A549 (cell line): Measurements from ENCODE around the gene RILPL1. TPM values are rescaled to one million over a fixed set of nuclear protein-coding genes. Genes with fewer than 3 reads are reported as not detected.

Experiments
- ATAC-seq, 2 experiments: fragments of 200-7000 bp in 1 of 2; fragments of >200 bp in 1 of 2; cut with Nextera tagmentation in 1 of 2; cut with Tn5 transposase in 1 of 2; 3 replicates each; pipeline versions ENCODE4 v1.8.0 to v1.9.1; 2018 to 2020; ENCODE audit warnings: mild to moderate bottlenecking in 1 of 2, moderate library complexity in 1 of 2
- CTCF ChIA-PET: fragments of 300-600 bp; sonication (Branson Sonifier 250); formaldehyde crosslinking; extraction: SDS; loops from one replicate; lab custom pipeline; 2021; ENCODE audit warnings: antibody characterized with exemption, inconsistent platforms; lab: Yijun Ruan, JAX
- POLR2A ChIA-PET: fragments of 350-600 bp; formaldehyde crosslinking; extraction: SDS; loops from one replicate; lab custom pipeline; 2021; ENCODE audit warnings: antibody characterized with exemption, inconsistent platforms; lab: Yijun Ruan, JAX
- DNase-seq, 2 experiments: peaks; one replicate each; pipeline versions ENCODE4 v3.0.0 to v3.0.0-alpha.2; 2011 to 2016; ENCODE audit warnings: low read depth in 1 of 2, low spot score in 1 of 2
- FAIRE-seq: peaks from 2 replicates; lab custom pipeline; 2011; peaks lifted over from hg19 to GRCh38; lab: Jason Lieb, UNC
- H3K27ac ChIP-seq, 2 experiments: fragments of >200 bp; sonication (Bioruptor Twin); formaldehyde crosslinking; 3 replicates each; pipeline ENCODE4 v1.5.1; 2016 to 2017
- H3K4me1 ChIP-seq: fragments of >200 bp; sonication (Bioruptor Twin); formaldehyde crosslinking; 3 replicates; pipeline ENCODE4 v1.6.1; 2016
- H3K4me2 ChIP-seq: fragments of >200 bp; sonication (Bioruptor Twin); formaldehyde crosslinking; 3 replicates; pipeline ENCODE4 v1.6.1; 2016
- H3K4me3 ChIP-seq: fragments of >200 bp; sonication (Bioruptor Twin); formaldehyde crosslinking; 3 replicates; pipeline ENCODE4 v1.5.1; 2016
- H3K9me3 ChIP-seq: fragments of >200 bp; sonication (Bioruptor Twin); formaldehyde crosslinking; 3 replicates; pipeline ENCODE4 v1.6.1; 2016
- BCL3 ChIP-seq: fragments of >200 bp; sonication (Bioruptor Twin); formaldehyde crosslinking; IDR thresholded peaks from 3 replicates; pipeline ENCODE4 v1.6.1; 2016
- BHLHE40 ChIP-seq: IDR thresholded peaks from 2 replicates; pipeline ENCODE4 v1.6.1; 2012; ENCODE audit warnings: low read depth, low read length, inconsistent platforms
- CEBPB ChIP-seq, 2 experiments: fragments of >200 bp in 1 of 2; sonication (Bioruptor Twin) in 1 of 2; formaldehyde crosslinking in 1 of 2; IDR thresholded peaks; 2 replicates each; pipeline ENCODE4 v1.6.1; 2012 to 2016
- CHD4 ChIP-seq: fragments of 200-600 bp; sonication (generic); IDR thresholded peaks from 2 replicates; pipeline ENCODE4 v1.6.1; 2016; ENCODE audit warnings: antibody characterized with exemption, mild to moderate bottlenecking, borderline replicate concordance
- E2F6 ChIP-seq: IDR thresholded peaks from 2 replicates; pipeline ENCODE4 v1.6.1; 2012; ENCODE audit warnings: low read depth, borderline replicate concordance
- EP300 ChIP-seq, 2 experiments: fragments of >200 bp; sonication (Bioruptor Twin); formaldehyde crosslinking; IDR thresholded peaks; 2 replicates in 1 of 2; 3 replicates in 1 of 2; pipeline ENCODE4 v1.6.1; 2016 to 2017
- ESRRA ChIP-seq: fragments of 150-350 bp; IDR thresholded peaks from 2 replicates; pipeline ENCODE4 v1.6.1; 2014; ENCODE audit warnings: mild to moderate bottlenecking, low read length, borderline replicate concordance
- FOSB ChIP-seq: fragments of 250-450 bp; sonication (Bioruptor Pico); IDR thresholded peaks from 2 replicates; pipeline ENCODE4 v1.5.0; 2020; ENCODE audit warnings: mild to moderate bottlenecking, moderate library complexity
- FOSL2 ChIP-seq, 2 experiments: fragments of 450-650 bp in 1 of 2; fragments of >200 bp in 1 of 2; sonication (Bioruptor Twin) in 1 of 2; formaldehyde crosslinking; IDR thresholded peaks; 2 replicates each; pipeline versions ENCODE4 v1.5.0 to v1.6.1; 2016 to 2020; ENCODE audit warnings: mild to moderate bottlenecking in 1 of 2, moderate library complexity in 1 of 2
- FOXS1 ChIP-seq: fragments of 250-450 bp; sonication (Bioruptor Pico); IDR thresholded peaks from 2 replicates; pipeline ENCODE4 v1.5.0; 2020; ENCODE audit warnings: mild to moderate bottlenecking, moderate library complexity
- HDAC2 ChIP-seq: fragments of 200-600 bp; sonication (generic); IDR thresholded peaks from 2 replicates; pipeline ENCODE4 v1.6.1; 2016
- HEYL ChIP-seq: fragments of 250-450 bp; sonication (Bioruptor Pico); IDR thresholded peaks from 2 replicates; pipeline ENCODE4 v1.8.0; 2021; ENCODE audit warnings: mild to moderate bottlenecking, moderate library complexity
- JUN ChIP-seq, 2 experiments: fragments of >200 bp; sonication (Bioruptor Twin); formaldehyde crosslinking; IDR thresholded peaks; 2 replicates in 1 of 2; 3 replicates in 1 of 2; pipeline ENCODE4 v1.6.1; 2016 to 2017
- KDM1A ChIP-seq: fragments of 200-600 bp; sonication (generic); IDR thresholded peaks from 2 replicates; pipeline ENCODE4 v1.6.1; 2016; ENCODE audit warnings: low read depth, mild to moderate bottlenecking
- MAZ ChIP-seq: fragments of 150-350 bp; IDR thresholded peaks from 2 replicates; pipeline ENCODE4 v1.6.1; 2014; ENCODE audit warnings: antibody characterized with exemption, low read depth, low read length, borderline replicate concordance
- NFE2L2 ChIP-seq: fragments of 150-350 bp; conservative IDR thresholded peaks from 2 replicates; pipeline ENCODE4 v1.6.1; 2014; ENCODE audit warnings: low read length
- NR3C1 ChIP-seq: fragments of >200 bp; sonication (Bioruptor Twin); formaldehyde crosslinking; IDR thresholded peaks from 3 replicates; pipeline ENCODE4 v1.6.1; 2017
- RAD21 ChIP-seq, 2 experiments: fragments of >200 bp in 1 of 2; sonication (Bioruptor Twin) in 1 of 2; formaldehyde crosslinking in 1 of 2; IDR thresholded peaks in 1 of 2; conservative IDR thresholded peaks in 1 of 2; 2 replicates in 1 of 2; 3 replicates in 1 of 2; pipeline ENCODE4 v1.6.1; 2012 to 2018; ENCODE audit warnings: inconsistent platforms in 1 of 2
- TFCP2L1 ChIP-seq: fragments of 250-450 bp; sonication (Bioruptor Pico); IDR thresholded peaks from 2 replicates; pipeline ENCODE4 v1.5.0; 2021; ENCODE audit warnings: mild to moderate bottlenecking
- TP53 ChIP-seq: fragments of 250-450 bp; sonication (Bioruptor Pico); IDR thresholded peaks from 2 replicates; pipeline ENCODE4 v1.5.0; 2021; ENCODE audit warnings: mild to moderate bottlenecking, moderate library complexity
- ZFP36 ChIP-seq: fragments of 450-650 bp; IDR thresholded peaks from 2 replicates; pipeline ENCODE4 v1.6.1; 2014; ENCODE audit warnings: borderline replicate concordance; ENCODE audit not compliant: partially characterized antibody
- ZSCAN20 ChIP-seq: fragments of 250-450 bp; sonication (Bioruptor Pico); IDR thresholded peaks from 2 replicates; pipeline ENCODE4 v1.8.0; 2022; ENCODE audit warnings: mild to moderate bottlenecking, moderate library complexity
- WGBS: methylation state at CpG from one replicate; pipeline ENCODE4 v1.1.6; 2017; ENCODE audit errors: missing lambda C conversion rate; 5-methylcytosine and 5-hydroxymethylcytosine counted together
- polyA plus RNA-seq, 4 experiments: library from polyadenylated mRNA; depleted of rRNA in 3 of 4; stranded (reverse); fragments of >200 nt; fragmentation: RNase III in 1 of 4; extraction: RNeasy Plus Mini Kit Qiagen cat#74134 plus additional on column Dnase treatment in 1 of 4; gene quantifications; 2 replicates in 3 of 4; 3 replicates in 1 of 4; pipeline ENCODE4 v1.2.3, GENCODE V29; 2011 to 2017

RILPL1 gene
- polyA plus RNA-seq, 2 of the 4 experiments (the other 2 are of a cell fraction), result 8.0 to 14.2 TPM

- peak; percentile 83 for TF ChIP-seq E2F6
- no peak for TF ChIP-seq BHLHE40
- TF ChIP-seq ZSCAN20, result no peak
- no peak for TF ChIP-seq TP53 (CRISPR knock-in tag)
- TF ChIP-seq HDAC2, result no peak
- peak; percentile 87 for TF ChIP-seq CHD4
- TF ChIP-seq JUN (IDR thresholded peaks at IDR 0.05), result peak in 1 of 2 experiments; percentile 27; a peak in 1 of 5 replicates
- no peak for TF ChIP-seq HEYL
- TF ChIP-seq RAD21 (conservative IDR thresholded peaks at IDR 0.05 in 1 of 2, IDR thresholded peaks at IDR 0.05 in 1 of 2), result no peak
- TF ChIP-seq ESRRA, result no peak
- no peak for TF ChIP-seq MAZ
- no peak for TF ChIP-seq FOSB (CRISPR knock-in tag)
- TF ChIP-seq FOSL2 (IDR thresholded peaks at IDR 0.05), result no peak
- TF ChIP-seq FOSL2 (CRISPR knock-in tag; IDR thresholded peaks at IDR 0.05), result no peak
Observed at GRCh38 chr12:123532808-123533649, 490 bp downstream of the RILPL1 start (continued).

GRCh38 chr12:123532019-123532418 is 1.5 kb downstream of the RILPL1 start:
- DNase-seq, result no peak
- POLR2A ChIA-PET, result interaction anchor here (0.6 kb wide), 1 partner anchor 9 kb away, joined by 4 read pairs; no protein-coding TSS in a partner anchor
- CTCF ChIA-PET, result interaction anchor here (1.0 to 2.4 kb wide), 4 partner anchors 36 to 74 kb away, joined by 3 to 9 read pairs (median 4); partner anchors contain the start of gene SNRNP35

GRCh38 chr12:123531091-123531490 is 2.4 kb downstream of the RILPL1 start:
- TF ChIP-seq KDM1A (no peak), FOXS1 (CRISPR knock-in tag) (no peak), NFE2L2 (no peak), NR3C1 (no peak), BCL3 (no peak), EP300 (IDR thresholded peaks at IDR 0.05) (no peak), CEBPB (IDR thresholded peaks at IDR 0.05) (no peak), FOSL2 (IDR thresholded peaks at IDR 0.05) (no peak), FOSL2 (CRISPR knock-in tag; IDR thresholded peaks at IDR 0.05) (no peak)
- TF ChIP-seq, all 56 proteins: peak for 0
- 95% methylated on average over 7 of the region's 7 CpGs for whole genome bisulfite sequencing
- ChIA-PET CTCF (no interaction called here), POLR2A (no interaction called here)
- no peak for ATAC-seq
- Histone ChIP-seq H3K9me3 (no peaks in the 10 kb centered on the region), H3K27ac (no peak overlapping the region), H3K4me1 (peaks cover 19% of the 10 kb centered on the region), H3K4me3 (no peak overlapping the region), H3K4me2 (no peak overlapping the region; the same call in 2 of the 3 replicates)
- DNase-seq, result no peak
- FAIRE-seq, result no peak

More at GRCh38 chr12:123532019-123532418, 1.5 kb downstream of the RILPL1 start:
- Histone ChIP-seq H3K4me1 (peaks cover 19% of the 10 kb centered on the region), H3K4me2 (peak overlapping the region; percentile 95), H3K27ac (peak overlapping the region; percentile 12 to 100; a peak in 4 of 6 replicates), H3K4me3 (peak overlapping the region; percentile 60; the same call in 2 of the 3 replicates), H3K9me3 (no peaks in the 10 kb centered on the region)
- FAIRE-seq, result no peak
- WGBS, result 77% methylated on average over 1 of the region's 1 CpG
- TF ChIP-seq KDM1A (peak; percentile 48; the same call in 1 of the 2 replicates), TFCP2L1 (CRISPR knock-in tag) (no peak), ZFP36 (peak; percentile 31)
- ATAC-seq, result no peak
